ENCODE measurements around the gene TMEM204. TPM values are rescaled to one million over a fixed set of nuclear protein-coding genes. Genes with fewer than 3 reads are reported as not detected.

Gene TMEM204
- total RNA-seq, 1 donor from 2014 or later = 6.7 TPM

- no peak for DNase-seq (ENCODE audit: low spot score)
Measured at GRCh38 chr16:1557074-1557473, 23.6 kb downstream of the TMEM204 start.

DNA sequence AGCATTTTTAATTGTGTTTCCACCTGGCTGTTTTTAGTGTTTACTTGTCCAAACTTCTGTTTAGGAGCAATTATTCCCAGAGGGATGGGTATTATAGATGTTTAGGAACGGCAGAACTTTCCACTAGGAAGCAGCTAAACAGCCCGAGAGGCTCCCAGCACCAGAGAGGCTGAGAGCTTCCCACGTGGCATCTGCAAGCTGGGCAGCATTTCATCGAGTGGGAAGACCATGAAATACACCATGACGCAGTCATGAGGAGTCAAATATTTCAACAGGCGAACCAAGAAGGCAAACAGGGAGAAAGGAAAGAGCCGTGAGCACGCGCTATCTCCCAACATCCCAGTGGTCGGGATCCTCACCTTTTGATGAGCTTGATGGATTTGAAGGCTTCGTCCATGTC, 24.1 kb downstream of the TMEM204 start:
- DNase-seq (ENCODE audit: low spot score) = no peak

DNA sequence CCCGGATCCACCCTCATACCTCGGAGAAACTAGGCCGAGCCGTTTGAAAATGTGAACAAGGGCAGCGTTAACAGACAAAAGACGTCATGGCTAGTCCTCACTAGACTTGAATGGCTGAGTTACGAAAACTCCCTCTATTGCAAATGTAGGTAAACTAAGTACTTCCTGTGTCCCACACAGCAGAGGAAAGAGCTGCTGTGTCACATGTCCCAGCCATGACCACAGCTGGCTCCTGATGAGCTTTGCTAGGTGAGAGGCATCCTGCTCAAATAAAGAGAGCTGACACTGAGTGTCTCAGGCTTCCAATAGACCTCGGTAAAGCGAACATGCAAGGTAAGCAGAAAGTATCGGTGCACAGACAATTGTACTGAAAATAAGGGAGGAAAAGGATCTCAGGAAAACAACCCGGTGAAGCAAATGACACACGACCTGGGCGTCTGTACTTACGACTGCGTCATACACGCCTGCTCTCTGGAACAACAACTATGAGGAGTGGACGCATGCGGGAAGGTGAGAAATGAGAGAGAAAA, 26.0 kb downstream of the TMEM204 start:
- no peak for DNase-seq (ENCODE audit: low spot score)

GRCh38 chr16:1560153-1560552, 26.7 kb downstream of the TMEM204 start:
- no peak for DNase-seq (ENCODE audit: low spot score)

DNA sequence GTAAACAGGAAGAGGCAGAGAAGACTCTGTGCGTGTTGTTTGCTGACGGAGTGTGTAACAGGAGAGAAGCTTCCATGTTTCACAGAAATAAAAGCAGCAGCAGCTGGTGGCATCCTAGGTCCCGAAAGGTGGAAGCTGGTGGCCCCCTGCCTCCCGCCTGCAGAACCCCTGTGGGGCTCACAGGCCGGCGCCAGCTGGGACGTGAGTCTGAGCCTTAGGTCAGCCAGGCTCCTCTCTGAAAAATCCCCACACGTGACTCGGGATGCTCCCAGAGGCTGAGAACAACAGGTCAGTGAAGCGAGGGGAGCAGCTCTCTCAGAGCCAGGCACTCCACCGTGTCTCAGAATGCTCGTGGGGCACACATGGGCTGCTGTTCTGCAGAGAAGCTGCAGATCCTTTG, 27.4 kb downstream of the TMEM204 start:
- DNase-seq (ENCODE audit: low spot score) = no peak

GRCh38 chr16:1561266-1561665, 27.8 kb downstream of the TMEM204 start:
- no peak for DNase-seq (ENCODE audit: low spot score)

GRCh38 chr16:1561836-1562235, 28.4 kb downstream of the TMEM204 start:
- DNase-seq (ENCODE audit: low spot score) = no peak

DNA sequence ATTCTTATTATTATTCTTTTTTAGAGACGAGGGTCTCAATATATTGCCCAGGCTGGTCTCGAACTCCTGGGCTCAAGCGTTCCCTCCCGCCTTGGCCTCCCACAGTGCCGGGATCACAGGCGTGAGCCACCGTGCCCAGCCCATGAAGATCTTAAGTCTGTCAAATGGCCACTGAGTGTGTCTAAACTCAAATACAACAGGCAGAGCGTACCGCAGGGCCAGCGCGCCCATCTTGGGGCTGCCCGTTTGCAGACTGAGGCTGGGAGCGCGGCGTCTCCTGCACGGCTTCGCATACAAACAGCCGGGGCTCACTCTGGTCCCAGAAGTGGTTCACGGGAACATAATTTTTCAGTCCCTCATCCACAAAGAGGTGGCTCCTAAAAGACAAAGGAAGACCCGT, 30.3 kb downstream of the TMEM204 start:
- no peak for DNase-seq (ENCODE audit: low spot score)

DNA sequence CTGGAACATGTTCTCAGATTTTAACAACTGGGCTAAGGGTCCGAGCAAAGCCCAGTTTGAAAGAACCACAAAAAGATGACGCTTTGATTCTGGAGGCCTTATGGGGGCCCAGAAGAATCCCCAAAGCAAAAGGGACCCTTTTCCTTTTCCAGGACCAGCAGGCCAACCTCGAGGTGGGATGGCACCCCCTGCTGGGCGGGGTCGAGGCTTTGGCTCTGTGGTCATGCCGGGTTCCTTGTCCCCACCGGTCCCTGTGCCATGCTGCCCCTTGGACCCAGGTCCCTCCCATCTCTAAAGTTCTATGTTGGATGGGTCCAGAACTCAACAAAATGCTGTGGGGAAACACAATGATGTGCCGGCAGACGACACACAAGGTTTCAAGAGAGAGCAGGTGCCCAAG, 30.9 kb downstream of the TMEM204 start:
- DNase-seq (ENCODE audit: low spot score) = no peak

- DNase-seq (ENCODE audit: low spot score) = no peak
Measured at GRCh38 chr16:1565083-1565805, 31.8 kb downstream of the TMEM204 start.

DNA sequence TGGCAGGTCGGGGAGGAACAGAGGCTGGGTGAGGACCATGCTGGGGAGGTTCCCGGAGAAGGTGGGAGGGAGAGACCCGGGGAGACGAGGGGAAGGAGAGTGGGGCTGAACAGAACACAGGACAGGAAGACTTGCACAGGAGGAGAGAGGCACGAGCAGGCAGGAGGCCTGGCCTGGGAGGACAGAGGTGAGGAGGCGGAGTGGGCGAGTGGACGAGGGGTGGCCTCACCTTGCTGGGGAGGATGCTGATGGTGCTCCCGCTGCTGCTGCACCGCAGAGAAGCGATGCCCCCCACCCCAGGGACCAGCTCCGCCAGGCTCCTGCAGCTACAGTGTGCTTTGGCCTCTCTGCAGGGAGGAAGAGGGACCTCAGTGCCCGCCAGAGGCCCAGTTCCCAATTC, 34.5 kb downstream of the TMEM204 start:
- DNase-seq (ENCODE audit: low spot score) = no peak

- no peak for DNase-seq (ENCODE audit: low spot score)
Measured at GRCh38 chr16:1571012-1571671, 37.7 kb downstream of the TMEM204 start.

- DNase-seq (ENCODE audit: low spot score) = no peak
Measured at GRCh38 chr16:1572673-1573072, 39.2 kb downstream of the TMEM204 start.

GRCh38 chr16:1573301-1573700, 39.8 kb downstream of the TMEM204 start:
- DNase-seq (ENCODE audit: low spot score) = no peak

GRCh38 chr16:1575578-1575977, 42.1 kb downstream of the TMEM204 start:
- no peak for DNase-seq (ENCODE audit: low spot score)

DNA sequence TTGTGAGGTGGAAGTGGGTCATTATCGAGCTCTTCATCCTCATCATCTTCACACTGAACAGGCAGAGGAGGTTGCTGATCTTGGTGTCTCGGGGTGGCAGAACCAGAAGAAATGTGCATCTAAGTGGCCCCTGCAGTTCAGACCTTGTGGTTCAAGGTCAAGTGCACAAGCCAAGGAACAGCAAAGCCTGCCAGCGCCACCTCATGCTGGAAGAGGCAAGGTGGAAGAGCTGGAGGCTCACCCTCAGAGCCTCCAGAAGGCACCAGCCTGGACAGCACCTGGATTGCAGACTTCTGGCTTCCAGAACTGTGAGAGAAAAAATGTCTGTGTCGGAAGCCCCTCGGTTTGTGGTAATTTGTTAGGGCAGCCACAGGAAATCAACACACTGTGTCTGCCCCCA, 45.7 kb downstream of the TMEM204 start:
- DNase-seq (ENCODE audit: low spot score) = no peak

DNA sequence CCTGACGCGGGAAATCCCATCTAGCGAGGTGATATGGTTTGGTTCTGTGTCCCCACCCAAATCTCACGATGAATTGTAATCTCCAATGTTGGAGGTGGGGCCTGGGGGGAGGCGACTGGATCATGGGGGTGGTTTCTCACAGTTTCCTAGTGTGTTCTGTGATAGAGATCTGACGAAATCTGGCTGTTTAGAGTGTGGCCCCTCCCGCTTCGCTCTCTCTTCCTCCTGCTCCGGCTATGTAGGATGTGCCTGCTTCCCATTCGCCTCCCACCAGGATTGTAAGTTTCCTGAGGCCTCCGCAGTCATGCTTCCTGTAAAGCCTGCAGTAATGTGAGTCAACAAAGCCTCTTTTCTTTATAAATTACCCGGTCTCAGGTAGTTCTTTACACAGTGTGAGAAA, 46.8 kb downstream of the TMEM204 start:
- DNase-seq (ENCODE audit: low spot score) = no peak

DNA sequence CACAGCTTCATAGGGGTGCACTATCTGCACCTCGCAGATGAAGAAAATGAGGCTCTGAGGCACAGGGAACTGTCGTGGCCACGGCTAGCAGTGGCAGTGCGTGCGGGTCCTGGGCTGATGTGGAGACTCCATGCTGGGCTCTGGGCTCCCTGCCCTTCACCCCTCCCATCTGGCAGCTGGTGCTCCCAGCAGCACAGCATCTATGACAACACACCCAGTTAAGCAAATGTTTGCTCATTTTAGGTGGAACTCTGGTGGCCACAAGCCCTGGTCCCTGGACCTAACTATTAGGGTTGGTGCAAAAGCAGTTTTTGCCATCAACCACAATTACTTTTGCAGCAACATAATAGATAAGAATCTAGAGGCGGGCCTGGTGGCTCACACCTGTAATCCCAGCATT, 47.5 kb downstream of the TMEM204 start:
- DNase-seq (ENCODE audit: low spot score) = no peak

DNA sequence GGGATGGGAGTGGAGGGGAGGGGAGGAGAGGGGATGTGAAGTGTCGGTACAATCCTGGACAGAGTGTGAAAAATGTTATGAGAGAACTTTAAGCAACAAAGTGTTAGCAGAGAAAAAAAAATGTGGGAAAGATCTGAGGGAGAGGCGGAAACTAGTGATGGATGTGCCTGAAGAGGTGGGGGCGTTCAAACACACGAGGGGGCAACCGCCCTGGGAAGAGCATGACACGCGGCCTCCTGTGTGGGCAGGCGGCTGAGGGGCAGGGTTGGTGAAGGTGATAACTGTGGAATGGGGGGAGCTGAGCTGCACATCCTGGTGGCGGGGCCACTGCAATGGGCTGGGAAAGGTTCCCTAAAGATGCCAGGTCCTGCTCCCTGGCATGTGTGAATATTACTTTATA, 48.3 kb downstream of the TMEM204 start:
- DNase-seq (ENCODE audit: low spot score) = no peak

DNA sequence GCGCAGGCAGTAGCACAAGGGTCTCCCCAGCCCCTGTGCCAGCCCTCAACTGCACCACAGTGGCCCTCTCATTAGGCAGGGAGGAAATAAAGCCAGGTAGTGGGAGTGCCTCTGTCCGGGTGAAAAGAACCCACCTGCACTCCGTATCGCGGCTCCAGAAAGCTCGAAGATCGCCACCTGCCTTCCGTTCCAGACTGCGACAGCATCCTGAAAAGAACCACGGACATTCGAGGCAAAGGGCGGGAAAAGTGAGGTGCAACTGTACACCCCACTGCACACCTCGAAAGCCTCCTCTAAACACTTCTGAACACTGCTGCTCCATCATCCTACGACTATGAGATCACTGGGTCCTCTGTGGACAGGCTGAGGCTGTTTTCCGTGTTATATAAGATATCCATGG, 49.7 kb downstream of the TMEM204 start:
- no peak for DNase-seq (ENCODE audit: low spot score)

- no peak for DNase-seq (ENCODE audit: low spot score)
Measured at GRCh38 chr16:1584926-1585484, 51.5 kb downstream of the TMEM204 start.

DNA sequence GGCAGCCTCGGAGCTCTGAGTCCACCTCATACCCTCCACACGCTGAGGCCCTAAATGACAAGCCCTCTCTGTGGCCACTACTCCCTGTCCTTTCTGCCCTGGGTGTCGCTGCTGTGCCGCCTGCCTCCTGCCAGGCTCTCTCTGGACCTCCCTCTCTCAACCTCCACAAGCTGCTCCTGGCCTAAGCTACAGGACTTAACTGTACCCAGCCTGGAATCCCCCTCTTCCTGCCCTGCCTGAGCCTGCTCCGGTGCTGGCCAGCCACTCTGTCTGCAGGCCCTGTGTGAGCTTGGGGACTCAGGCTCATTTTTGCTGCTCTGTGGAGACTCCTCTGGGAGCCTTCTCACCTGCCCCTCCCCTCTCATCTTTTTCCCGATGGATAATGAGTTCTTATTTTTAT, 56.9 kb downstream of the TMEM204 start:
- DNase-seq (ENCODE audit: low spot score) = peak; percentile 80

All from umbilical cord (tissue), 2 donors.